Measurements from ENCODE around the gene INPP4B. TPM values are rescaled to one million over a fixed set of nuclear protein-coding genes. Genes with fewer than 3 reads are reported as not detected.

Gene INPP4B
- total RNA-seq, 2 experiments from 2014 or later = not detected

DNA sequence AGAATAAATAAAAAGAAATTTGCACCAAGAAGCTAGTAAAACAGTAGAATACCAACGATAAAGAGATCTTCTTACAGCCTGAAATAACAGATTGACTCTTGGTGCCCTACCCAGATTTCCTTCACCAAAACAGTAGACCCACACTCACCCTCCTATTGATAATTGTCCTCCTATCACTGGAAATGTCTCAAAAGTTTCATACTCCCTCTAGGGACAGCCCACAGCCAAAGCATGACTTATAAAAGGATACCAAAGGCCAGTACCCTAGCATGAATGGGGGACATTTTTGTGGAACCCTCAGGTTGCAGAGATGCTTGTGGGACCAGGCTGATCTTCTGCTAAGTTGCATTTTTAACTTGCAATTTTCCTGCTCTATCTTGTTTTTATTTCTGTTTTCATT is 104.1 kb downstream of the INPP4B start:
- no peak overlapping the region for H3K27ac ChIP-seq (ENCODE audit: low read depth, low read length, poor library complexity, severe bottlenecking)
- ChIA-PET CTCF (ENCODE audit: unreplicated experiment) (no interaction called here), POLR2A (interaction anchor here (0.6 to 0.9 kb wide), 2 partner anchors 9 to 21 kb away, joined by 3 to 5 read pairs; no protein-coding TSS in a partner anchor)
- no TSS peak for BruUV-seq (replicated peaks)
- no peak overlapping the region for H3K4me3 ChIP-seq (ENCODE audit: low read depth, low read length, poor library complexity, severe bottlenecking)
- H2AFZ ChIP-seq (ENCODE audit: low read length) = no peak overlapping the region
- intact Hi-C loops (cut with micrococcal nuclease; ENCODE audit: unreplicated experiment) = no loop called here
- DNase-seq (ENCODE audit: low spot score) = no peak
- H4K20me1 ChIP-seq (ENCODE audit: insufficient read depth, low read length) = no peaks in the 10 kb centered on the region
- H3K36me3 ChIP-seq (ENCODE audit: insufficient read depth, low read length) = no peaks in the 10 kb centered on the region
- H3K9me2 ChIP-seq (ENCODE audit: insufficient read depth, low read length) = no peaks in the 10 kb centered on the region
- H3K4me2 ChIP-seq (ENCODE audit: low read length) = no peak overlapping the region
- H3K9me3 ChIP-seq (ENCODE audit: low read length) = no peaks in the 10 kb centered on the region
- no peak for TF ChIP-seq EZH2phosphoT487 (IDR thresholded peaks at IDR 0.05; ENCODE audit: borderline replicate concordance, low read depth, low read length)
- TF ChIP-seq, protein P1, sequence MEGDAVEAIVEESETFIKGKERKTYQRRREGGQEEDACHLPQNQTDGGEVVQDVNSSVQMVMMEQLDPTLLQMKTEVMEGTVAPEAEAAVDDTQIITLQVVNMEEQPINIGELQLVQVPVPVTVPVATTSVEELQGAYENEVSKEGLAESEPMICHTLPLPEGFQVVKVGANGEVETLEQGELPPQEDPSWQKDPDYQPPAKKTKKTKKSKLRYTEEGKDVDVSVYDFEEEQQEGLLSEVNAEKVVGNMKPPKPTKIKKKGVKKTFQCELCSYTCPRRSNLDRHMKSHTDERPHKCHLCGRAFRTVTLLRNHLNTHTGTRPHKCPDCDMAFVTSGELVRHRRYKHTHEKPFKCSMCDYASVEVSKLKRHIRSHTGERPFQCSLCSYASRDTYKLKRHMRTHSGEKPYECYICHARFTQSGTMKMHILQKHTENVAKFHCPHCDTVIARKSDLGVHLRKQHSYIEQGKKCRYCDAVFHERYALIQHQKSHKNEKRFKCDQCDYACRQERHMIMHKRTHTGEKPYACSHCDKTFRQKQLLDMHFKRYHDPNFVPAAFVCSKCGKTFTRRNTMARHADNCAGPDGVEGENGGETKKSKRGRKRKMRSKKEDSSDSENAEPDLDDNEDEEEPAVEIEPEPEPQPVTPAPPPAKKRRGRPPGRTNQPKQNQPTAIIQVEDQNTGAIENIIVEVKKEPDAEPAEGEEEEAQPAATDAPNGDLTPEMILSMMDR (conservative IDR thresholded peaks at IDR 0.05; ENCODE audit: low read length) = no peak
- no peaks in the 10 kb centered on the region for H3K79me2 ChIP-seq (ENCODE audit: insufficient read depth, low read depth, low read length)
- no peaks in the 10 kb centered on the region for H3K4me1 ChIP-seq (ENCODE audit: insufficient read depth, low read length, poor library complexity, severe bottlenecking)

DNA sequence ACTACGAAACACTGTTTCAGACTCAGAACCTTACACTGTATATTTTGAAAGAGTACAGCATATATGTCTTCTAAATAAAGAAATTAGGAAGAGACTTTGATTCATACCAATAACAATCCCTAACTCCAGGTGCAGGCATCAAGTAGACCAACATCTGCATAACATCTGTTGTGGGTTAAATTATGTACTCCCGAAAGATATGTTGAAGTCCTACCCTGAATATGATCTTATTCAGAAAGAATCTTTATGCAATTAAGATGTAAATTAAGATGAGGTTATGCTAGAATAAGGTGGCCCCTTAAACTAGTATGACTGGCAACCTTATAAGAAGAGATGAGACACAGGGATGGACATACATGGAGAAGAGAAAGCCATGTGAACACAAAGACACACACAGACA is 117.9 kb downstream of the INPP4B start:
- Histone ChIP-seq H3K79me2 (ENCODE audit: insufficient read depth, low read depth, low read length) (no peaks in the 10 kb centered on the region), H3K36me3 (ENCODE audit: insufficient read depth, low read length) (no peaks in the 10 kb centered on the region), H4K20me1 (ENCODE audit: insufficient read depth, low read length) (no peaks in the 10 kb centered on the region), H3K27ac (ENCODE audit: low read depth, low read length, poor library complexity, severe bottlenecking) (no peak overlapping the region), H2AFZ (ENCODE audit: low read length) (no peak overlapping the region), H3K4me3 (ENCODE audit: low read depth, low read length, poor library complexity, severe bottlenecking) (no peak overlapping the region), H3K9me3 (ENCODE audit: low read length) (no peaks in the 10 kb centered on the region), H3K9me2 (ENCODE audit: insufficient read depth, low read length) (no peaks in the 10 kb centered on the region), H3K4me1 (ENCODE audit: insufficient read depth, low read length, poor library complexity, severe bottlenecking) (no peaks in the 10 kb centered on the region), H3K4me2 (ENCODE audit: low read length) (no peak overlapping the region)
- ChIA-PET POLR2A (no interaction called here), CTCF (ENCODE audit: unreplicated experiment) (no interaction called here)
- DNase-seq (ENCODE audit: low spot score) = no peak
- intact Hi-C loops (cut with micrococcal nuclease; ENCODE audit: unreplicated experiment) = no loop called here
- no peak for TF ChIP-seq EZH2phosphoT487 (IDR thresholded peaks at IDR 0.05; ENCODE audit: borderline replicate concordance, low read depth, low read length)
- TF ChIP-seq, protein P1 (conservative IDR thresholded peaks at IDR 0.05; ENCODE audit: low read length) = no peak
- no TSS peak for BruUV-seq (replicated peaks)

DNA sequence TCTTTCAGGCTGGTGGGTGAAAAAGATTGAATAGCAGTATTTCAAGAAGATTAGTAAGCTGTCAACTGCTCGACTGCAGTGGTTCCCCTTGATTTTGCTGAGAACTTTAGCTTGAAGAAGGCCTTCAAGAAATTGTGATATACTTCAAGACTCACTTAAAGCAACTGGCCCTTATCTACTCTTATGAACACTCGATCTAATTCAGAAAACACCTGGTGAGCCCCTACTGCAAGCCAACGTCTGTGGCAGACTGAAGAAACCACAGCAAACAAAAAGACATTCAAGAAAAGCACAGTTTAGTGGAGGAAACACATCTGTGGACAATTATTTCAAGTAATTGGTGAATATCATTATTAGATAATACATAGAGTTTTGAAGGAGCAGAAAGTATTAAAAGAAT is 119.0 kb downstream of the INPP4B start:
- no peak overlapping the region for H2AFZ ChIP-seq (ENCODE audit: low read length)
- no peaks in the 10 kb centered on the region for H3K9me2 ChIP-seq (ENCODE audit: insufficient read depth, low read length)
- DNase-seq (ENCODE audit: low spot score) = no peak
- TF ChIP-seq EZH2phosphoT487 (IDR thresholded peaks at IDR 0.05; ENCODE audit: borderline replicate concordance, low read depth, low read length) = no peak
- TF ChIP-seq, protein P1 (conservative IDR thresholded peaks at IDR 0.05; ENCODE audit: low read length) = no peak
- H3K9me3 ChIP-seq (ENCODE audit: low read length) = no peaks in the 10 kb centered on the region
- POLR2A ChIA-PET = no interaction called here
- no peaks in the 10 kb centered on the region for H4K20me1 ChIP-seq (ENCODE audit: insufficient read depth, low read length)
- no TSS peak for BruUV-seq (replicated peaks)
- H3K4me2 ChIP-seq (ENCODE audit: low read length) = no peak overlapping the region
- intact Hi-C loops (cut with micrococcal nuclease; ENCODE audit: unreplicated experiment) = no loop called here
- H3K79me2 ChIP-seq (ENCODE audit: insufficient read depth, low read depth, low read length) = no peaks in the 10 kb centered on the region
- H3K27ac ChIP-seq (ENCODE audit: low read depth, low read length, poor library complexity, severe bottlenecking) = no peak overlapping the region
- CTCF ChIA-PET (ENCODE audit: unreplicated experiment) = no interaction called here
- H3K36me3 ChIP-seq (ENCODE audit: insufficient read depth, low read length) = no peaks in the 10 kb centered on the region
- H3K4me3 ChIP-seq (ENCODE audit: low read depth, low read length, poor library complexity, severe bottlenecking) = no peak overlapping the region
- no peaks in the 10 kb centered on the region for H3K4me1 ChIP-seq (ENCODE audit: insufficient read depth, low read length, poor library complexity, severe bottlenecking)
